ENCODE data around the gene PRR13. TPM values are rescaled to one million over a fixed set of nuclear protein-coding genes. Genes with fewer than 3 reads are reported as not detected.

Gene PRR13
- total RNA-seq, 4 donors from 2014 or later: 160 to 541 (median 423) TPM

DNA sequence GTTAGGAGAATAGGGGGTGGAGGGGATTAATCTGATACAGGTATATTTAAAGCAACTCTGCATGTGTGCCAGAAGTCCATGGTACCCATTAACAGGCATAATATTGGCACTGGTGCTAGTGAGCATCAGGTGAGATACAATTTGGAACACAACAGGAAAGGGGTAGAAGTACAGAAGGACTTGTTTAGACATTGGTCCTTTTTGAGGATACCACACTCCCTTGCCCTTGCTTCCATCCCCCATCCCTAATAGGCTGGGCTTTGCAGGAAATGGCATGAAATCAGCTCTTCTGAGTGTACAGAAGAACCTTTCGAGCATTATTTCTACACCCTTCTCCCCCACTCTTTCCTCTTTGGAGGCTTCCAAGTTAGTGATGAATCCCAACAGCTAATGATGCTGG is 26.7 kb downstream of the PRR13 start:
- H3K9me3 ChIP-seq: no peaks in the 10 kb centered on the region
- H3K27ac ChIP-seq: no peak overlapping the region
- no peaks in the 10 kb centered on the region for H3K27me3 ChIP-seq
- TF ChIP-seq POLR2A (IDR thresholded peaks at IDR 0.05): no peak
- TF ChIP-seq, protein P1, sequence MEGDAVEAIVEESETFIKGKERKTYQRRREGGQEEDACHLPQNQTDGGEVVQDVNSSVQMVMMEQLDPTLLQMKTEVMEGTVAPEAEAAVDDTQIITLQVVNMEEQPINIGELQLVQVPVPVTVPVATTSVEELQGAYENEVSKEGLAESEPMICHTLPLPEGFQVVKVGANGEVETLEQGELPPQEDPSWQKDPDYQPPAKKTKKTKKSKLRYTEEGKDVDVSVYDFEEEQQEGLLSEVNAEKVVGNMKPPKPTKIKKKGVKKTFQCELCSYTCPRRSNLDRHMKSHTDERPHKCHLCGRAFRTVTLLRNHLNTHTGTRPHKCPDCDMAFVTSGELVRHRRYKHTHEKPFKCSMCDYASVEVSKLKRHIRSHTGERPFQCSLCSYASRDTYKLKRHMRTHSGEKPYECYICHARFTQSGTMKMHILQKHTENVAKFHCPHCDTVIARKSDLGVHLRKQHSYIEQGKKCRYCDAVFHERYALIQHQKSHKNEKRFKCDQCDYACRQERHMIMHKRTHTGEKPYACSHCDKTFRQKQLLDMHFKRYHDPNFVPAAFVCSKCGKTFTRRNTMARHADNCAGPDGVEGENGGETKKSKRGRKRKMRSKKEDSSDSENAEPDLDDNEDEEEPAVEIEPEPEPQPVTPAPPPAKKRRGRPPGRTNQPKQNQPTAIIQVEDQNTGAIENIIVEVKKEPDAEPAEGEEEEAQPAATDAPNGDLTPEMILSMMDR (IDR thresholded peaks at IDR 0.05): no peak
- H3K4me3 ChIP-seq: no peak overlapping the region
- no peak for DNase-seq
- H3K36me3 ChIP-seq: peaks cover 0 to 100% (median 0%) of the 10 kb centered on the region in 3 donors
- H3K4me1 ChIP-seq: no peaks in the 10 kb centered on the region

DNA sequence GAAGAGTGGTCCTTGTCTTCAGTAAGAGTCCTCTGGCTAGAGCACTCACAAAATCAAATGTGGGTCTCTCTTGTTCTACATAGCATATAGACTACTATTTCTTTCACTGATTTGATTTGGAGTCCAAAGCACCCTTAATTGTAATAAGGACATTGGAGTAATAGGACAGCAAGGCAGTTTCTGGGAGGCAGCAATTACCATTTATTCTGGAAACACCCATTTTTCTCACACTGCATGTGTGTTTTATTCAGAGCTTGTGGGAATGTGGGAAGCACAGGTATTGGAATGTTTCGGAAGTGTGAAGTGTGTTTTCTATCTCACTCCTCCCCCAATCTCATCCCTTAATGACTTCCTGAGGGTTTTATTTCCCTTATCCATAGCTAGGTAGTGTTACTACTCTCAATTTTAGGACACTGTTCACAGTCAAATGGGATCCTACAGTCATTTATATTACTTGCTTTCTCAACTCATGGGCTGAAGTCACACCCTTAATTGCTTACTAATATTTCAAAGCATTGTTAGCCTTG is 30.6 kb downstream of the PRR13 start:
- Histone ChIP-seq H3K4me1 (peaks cover 0 to 5% (median 0%) of the 10 kb centered on the region in 4 donors), H3K36me3 (peaks cover 0 to 100% (median 0%) of the 10 kb centered on the region in 3 donors), H3K27me3 (no peaks in the 10 kb centered on the region), H3K9me3 (no peaks in the 10 kb centered on the region), H3K27ac (no peak overlapping the region), H3K4me3 (no peak overlapping the region)
- DNase-seq: no peak
- no peak for TF ChIP-seq POLR2A (IDR thresholded peaks at IDR 0.05)
- TF ChIP-seq, protein P1 (IDR thresholded peaks at IDR 0.05): no peak

DNA sequence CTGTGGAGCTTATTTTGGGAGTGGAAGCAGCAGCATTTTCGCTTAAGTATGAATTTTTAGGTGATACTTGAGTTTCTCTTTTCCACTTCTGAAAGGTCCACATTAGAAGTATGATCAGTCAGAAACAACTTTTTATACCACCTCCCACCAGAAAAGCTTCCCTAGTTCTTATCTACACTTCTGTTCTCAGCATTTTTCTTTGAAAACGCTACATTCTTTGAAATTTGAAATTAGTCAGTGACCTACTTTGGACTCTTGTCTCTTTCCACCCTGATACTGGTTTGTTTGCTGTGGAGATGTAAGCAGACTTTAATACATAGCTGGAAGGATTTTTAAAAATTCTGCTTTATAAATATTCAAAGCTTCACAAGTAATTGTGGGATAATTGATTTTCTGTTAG is 32.5 kb downstream of the PRR13 start:
- Histone ChIP-seq H3K9me3 (no peaks in the 10 kb centered on the region), H3K27me3 (no peaks in the 10 kb centered on the region), H3K4me1 (peaks cover 0 to 5% (median 0%) of the 10 kb centered on the region in 4 donors), H3K4me3 (no peak overlapping the region), H3K36me3 (peaks cover 0 to 99% (median 0%) of the 10 kb centered on the region in 3 donors), H3K27ac (no peak overlapping the region)
- TF ChIP-seq, protein P1 (IDR thresholded peaks at IDR 0.05): no peak
- no peak for TF ChIP-seq POLR2A (IDR thresholded peaks at IDR 0.05)
- DNase-seq: no peak

DNA sequence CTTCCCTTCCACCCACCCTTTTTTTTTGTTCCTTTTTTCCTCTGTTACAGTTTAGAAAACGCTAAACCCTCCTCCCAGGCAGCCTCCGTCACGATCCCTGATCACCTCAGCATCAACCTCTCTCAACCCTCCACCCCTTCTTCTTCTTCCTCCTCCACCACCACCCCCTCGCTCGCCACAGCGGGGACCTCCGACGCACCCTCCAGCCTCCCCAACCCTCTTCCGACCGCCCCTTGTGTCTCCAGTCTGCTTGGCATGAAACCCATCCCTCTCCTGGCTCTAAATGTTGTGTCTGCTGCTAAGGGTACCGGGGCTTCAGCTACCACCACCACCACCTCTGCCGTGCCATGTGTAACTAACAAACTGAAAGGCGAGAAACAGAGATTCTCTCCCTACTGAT is 33.3 kb downstream of the PRR13 start:
- no peak for DNase-seq
- H3K36me3 ChIP-seq: peaks cover 0 to 99% (median 0%) of the 10 kb centered on the region in 3 donors

DNA sequence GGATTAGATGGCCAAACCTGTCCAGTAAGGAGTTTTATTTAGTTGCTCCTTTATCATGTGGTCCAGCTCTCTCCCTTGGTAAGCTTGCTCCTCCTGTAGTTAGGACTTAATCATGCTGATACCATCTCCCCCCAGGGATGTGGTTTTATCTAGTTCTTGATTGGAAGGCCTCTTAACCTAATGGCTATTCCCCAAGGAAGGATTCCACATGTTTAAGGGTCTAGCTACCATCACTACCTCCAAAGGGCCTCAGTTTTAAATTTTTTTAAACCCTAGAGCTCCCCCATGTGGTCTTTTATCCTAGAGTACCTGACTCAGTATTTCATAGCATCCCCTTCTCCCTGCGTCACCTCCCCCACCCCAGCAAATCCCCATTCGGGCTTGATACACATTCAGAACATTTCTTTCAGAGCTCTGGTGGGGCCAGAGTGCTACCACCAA is 35.3 kb downstream of the PRR13 start:
- H3K4me3 ChIP-seq: no peak overlapping the region
- no peaks in the 10 kb centered on the region for H3K9me3 ChIP-seq
- H3K27ac ChIP-seq: no peak overlapping the region
- peaks cover 0 to 11% (median 0%) of the 10 kb centered on the region in 4 donors for H3K4me1 ChIP-seq
- DNase-seq: no peak
- H3K27me3 ChIP-seq: no peaks in the 10 kb centered on the region
- H3K36me3 ChIP-seq: peaks cover 0 to 99% (median 0%) of the 10 kb centered on the region in 3 donors
- TF ChIP-seq POLR2A (IDR thresholded peaks at IDR 0.05): no peak
- TF ChIP-seq, protein P1 (IDR thresholded peaks at IDR 0.05): peak in 1 of 6 experiments; percentile 19

More for the DNA sequence above, 33.3 kb downstream of the PRR13 start:
- H3K4me1 ChIP-seq: peaks cover 0 to 5% (median 0%) of the 10 kb centered on the region in 4 donors
- no peaks in the 10 kb centered on the region for H3K9me3 ChIP-seq
- H3K27ac ChIP-seq: no peak overlapping the region
- TF ChIP-seq, protein P1 (IDR thresholded peaks at IDR 0.05): no peak
- no peak for TF ChIP-seq POLR2A (IDR thresholded peaks at IDR 0.05)
- H3K27me3 ChIP-seq: no peaks in the 10 kb centered on the region
- no peak overlapping the region for H3K4me3 ChIP-seq

Measured in Peyer's patch (tissue), 4 donors.